OCI-LY3 (cell line): Measurements from ENCODE around the gene SLC12A8.

Experiments
- H2AFZ ChIP-seq: fragments of 200-600, 300-600 bp; shearing (Covaris generic); 2 replicates; pipeline ENCODE4 v1.6.0; 2014; ENCODE audit warnings: antibody characterized with exemption, low read depth, low read length
- H3K27ac ChIP-seq: fragments of 200-600, 300-600 bp; sonication (generic); 2 replicates; pipeline ENCODE4 v1.5.1; 2014; ENCODE audit warnings: mild to moderate bottlenecking, low read length, moderate library complexity, mixed read lengths
- H3K27me3 ChIP-seq: fragments of 200-600, 300-600 bp; sonication (generic); 2 replicates; pipeline ENCODE4 v1.6.1; 2014; ENCODE audit warnings: low read depth, low read length, mixed read lengths
- H3K36me3 ChIP-seq: fragments of 200-600, 300-600 bp; sonication (generic); replicated peaks from 2 replicates; pipeline ENCODE3; 2014; ENCODE audit warnings: low read depth, low read length, mixed read lengths
- H3K4me1 ChIP-seq: fragments of 300-600, 200-600 bp; sonication (generic); 2 replicates; pipeline ENCODE4 v1.6.1; 2014; ENCODE audit warnings: low read length, mixed read lengths
- H3K4me2 ChIP-seq: fragments of 200-600, 300-600 bp; sonication (generic); 2 replicates; pipeline ENCODE4 v1.6.1; 2014; ENCODE audit warnings: low read length, mixed read lengths
- H3K4me3 ChIP-seq: fragments of 300-600, 200-600 bp; sonication (generic); 2 replicates; pipeline ENCODE4 v1.5.1; 2014; ENCODE audit warnings: antibody characterized with exemption, mild to moderate bottlenecking, low read length, moderate library complexity
- H3K79me2 ChIP-seq: fragments of 300-600, 200-600 bp; shearing (Covaris generic); 2 replicates; pipeline ENCODE4 v1.6.1; 2014; ENCODE audit warnings: mild to moderate bottlenecking, low read length, mixed read lengths
- H3K9ac ChIP-seq: fragments of 300-600, 200-600 bp; shearing (Covaris generic); 2 replicates; pipeline ENCODE4 v1.6.0; 2014; ENCODE audit warnings: mild to moderate bottlenecking, low read length, moderate library complexity
- H3K9me3 ChIP-seq: fragments of 200-600, 300-600 bp; shearing (Covaris generic); 2 replicates; pipeline ENCODE4 v1.6.1; 2014; ENCODE audit warnings: low read length, mixed read lengths; ENCODE audit not compliant: insufficient read depth
- H4K20me1 ChIP-seq: fragments of 200-600, 300-600 bp; sonication (generic); 2 replicates; pipeline ENCODE4 v1.6.1; 2016; ENCODE audit warnings: low read length, mixed read lengths; ENCODE audit not compliant: insufficient read depth
- CTCF ChIP-seq: fragments of 200-600, 300-600 bp; sonication (generic); IDR thresholded peaks from 2 replicates; pipeline ENCODE4 v1.5.1; 2014; ENCODE audit warnings: antibody characterized with exemption, low read length, low read depth
- EZH2phosphoT487 ChIP-seq: fragments of 200-600 bp; shearing (Covaris generic); IDR thresholded peaks from 2 replicates; pipeline ENCODE4 v1.6.1; 2018; ENCODE audit warnings: antibody characterized with exemption, mixed run types, low read depth

SLC12A8 gene

GRCh38 chr3:125192190-125193035 lies 20.1 kb downstream of the SLC12A8 start:
- peaks cover 9% of the 10 kb centered on the region; the same call in 1 of the 2 replicates for H3K27me3 ChIP-seq
- H3K9me3 ChIP-seq, result no peaks in the 10 kb centered on the region
- H3K4me3 ChIP-seq, result peak overlapping the region; percentile 46
- H3K4me2 ChIP-seq, result peak overlapping the region; percentile 71
- no peak for TF ChIP-seq EZH2phosphoT487
- TF ChIP-seq CTCF, result peak; percentile 51
- H2AFZ ChIP-seq, result peak overlapping the region; percentile 91
- no peaks in the 10 kb centered on the region for H3K79me2 ChIP-seq
- H3K4me1 ChIP-seq, result peaks cover 33% of the 10 kb centered on the region
- no peaks in the 10 kb centered on the region for H3K36me3 ChIP-seq
- H4K20me1 ChIP-seq, result no peaks in the 10 kb centered on the region
- no peak overlapping the region for H3K27ac ChIP-seq
- peak overlapping the region; percentile 27; the same call in 1 of the 2 replicates for H3K9ac ChIP-seq

- no peaks in the 10 kb centered on the region for H3K9me3 ChIP-seq
- TF ChIP-seq CTCF (no peak), EZH2phosphoT487 (no peak)
- H3K79me2 ChIP-seq, result no peaks in the 10 kb centered on the region
- peaks cover 9% of the 10 kb centered on the region; the same call in 1 of the 2 replicates for H3K27me3 ChIP-seq
- peak overlapping the region; percentile 71 for H3K4me2 ChIP-seq
- H2AFZ ChIP-seq, result peak overlapping the region; percentile 91
- peak overlapping the region; percentile 46 for H3K4me3 ChIP-seq
- H4K20me1 ChIP-seq, result no peaks in the 10 kb centered on the region
- H3K4me1 ChIP-seq, result peaks cover 33% of the 10 kb centered on the region
- H3K27ac ChIP-seq, result no peak overlapping the region
- no peaks in the 10 kb centered on the region for H3K36me3 ChIP-seq
- peak overlapping the region; percentile 27; the same call in 1 of the 2 replicates for H3K9ac ChIP-seq
Measured at GRCh38 chr3:125191730-125192129, 20.8 kb downstream of the SLC12A8 start.

GRCh38 chr3:125191256-125191655 lies 21.3 kb downstream of the SLC12A8 start:
- H3K79me2 ChIP-seq, result no peaks in the 10 kb centered on the region
- no peaks in the 10 kb centered on the region for H3K9me3 ChIP-seq
- H3K9ac ChIP-seq, result no peak overlapping the region
- H4K20me1 ChIP-seq, result no peaks in the 10 kb centered on the region
- H3K4me3 ChIP-seq, result no peak overlapping the region
- no peak overlapping the region for H2AFZ ChIP-seq
- H3K36me3 ChIP-seq, result no peaks in the 10 kb centered on the region
- no peak overlapping the region for H3K27ac ChIP-seq
- peaks cover 33% of the 10 kb centered on the region for H3K4me1 ChIP-seq
- no peak overlapping the region for H3K4me2 ChIP-seq
- H3K27me3 ChIP-seq, result peaks cover 8% of the 10 kb centered on the region; the same call in 1 of the 2 replicates
- no peak for TF ChIP-seq CTCF
- no peak for TF ChIP-seq EZH2phosphoT487

- no peak overlapping the region for H2AFZ ChIP-seq
- H3K79me2 ChIP-seq, result no peaks in the 10 kb centered on the region
- no peak overlapping the region for H3K9ac ChIP-seq
- H3K4me2 ChIP-seq, result no peak overlapping the region
- H3K27me3 ChIP-seq, result peaks cover 3% of the 10 kb centered on the region; the same call in 1 of the 2 replicates
- H3K9me3 ChIP-seq, result no peaks in the 10 kb centered on the region
- no peak overlapping the region for H3K4me3 ChIP-seq
- peaks cover 33% of the 10 kb centered on the region for H3K4me1 ChIP-seq
- no peak overlapping the region for H3K27ac ChIP-seq
- H4K20me1 ChIP-seq, result no peaks in the 10 kb centered on the region
- no peaks in the 10 kb centered on the region for H3K36me3 ChIP-seq
- no peak for TF ChIP-seq EZH2phosphoT487
- TF ChIP-seq CTCF, result no peak
Measured at GRCh38 chr3:125190786-125191185, 21.8 kb downstream of the SLC12A8 start.
